ENCODE data around the gene DUSP7. TPM values are rescaled to one million over a fixed set of nuclear protein-coding genes. Genes with fewer than 3 reads are reported as not detected.

Gene DUSP7
- total RNA-seq, 1 experiment from 2014 or later = 40.9 TPM

- no peak overlapping the region for H3K4me2 ChIP-seq (ENCODE audit: low read length)
- intact Hi-C loops (cut with micrococcal nuclease) = no loop called here
- H3K4me3 ChIP-seq (ENCODE audit: low read length) = no peak overlapping the region
- H4K20me1 ChIP-seq (ENCODE audit: low read length) = no peaks in the 10 kb centered on the region
- BruUV-seq (replicated peaks) = no TSS peak
- POLR2A ChIA-PET (ENCODE audit: unreplicated experiment) = no interaction called here
- ATAC-seq = no peak
- peaks cover 14% of the 10 kb centered on the region; the same call in 1 of the 2 replicates for H3K4me1 ChIP-seq (ENCODE audit: insufficient read depth, low read length)
- TF ChIP-seq EZH2 (IDR thresholded peaks at IDR 0.05; ENCODE audit: low read length, unreplicated experiment) (no peak), EZH2phosphoT487 (IDR thresholded peaks at IDR 0.05; ENCODE audit: borderline replicate concordance, low read length) (no peak), CTCF (conservative IDR thresholded peaks at IDR 0.05; ENCODE audit: low read depth, low read length) (no peak)
- H3K79me2 ChIP-seq (ENCODE audit: low read length) = no peaks in the 10 kb centered on the region
- H3K36me3 ChIP-seq (ENCODE audit: low read depth, low read length) = peaks cover 27% of the 10 kb centered on the region
- H3K27me3 ChIP-seq (ENCODE audit: low read length) = no peaks in the 10 kb centered on the region
- no peak overlapping the region for H2AFZ ChIP-seq (ENCODE audit: low read length)
- DNase-seq = no peak
- 0 out of 2 replicates have a peak, but pooled peaks cover 5% of the 10 kb centered on the region for H3K9me3 ChIP-seq (ENCODE audit: low read length)
- H3K27ac ChIP-seq (ENCODE audit: low read length) = no peak overlapping the region
- CTCF ChIA-PET = no interaction called here
- no peaks in the 10 kb centered on the region for H3F3A ChIP-seq (ENCODE audit: low read length, unreplicated experiment)
- no peaks in the 10 kb centered on the region for H3K9me2 ChIP-seq (replicated peaks; ENCODE audit: low read length)
- H3K9ac ChIP-seq (ENCODE audit: low read length) = no peak overlapping the region
Measured at GRCh38 chr3:52102934-52103333, 46.6 kb upstream of the DUSP7 start.

DNA sequence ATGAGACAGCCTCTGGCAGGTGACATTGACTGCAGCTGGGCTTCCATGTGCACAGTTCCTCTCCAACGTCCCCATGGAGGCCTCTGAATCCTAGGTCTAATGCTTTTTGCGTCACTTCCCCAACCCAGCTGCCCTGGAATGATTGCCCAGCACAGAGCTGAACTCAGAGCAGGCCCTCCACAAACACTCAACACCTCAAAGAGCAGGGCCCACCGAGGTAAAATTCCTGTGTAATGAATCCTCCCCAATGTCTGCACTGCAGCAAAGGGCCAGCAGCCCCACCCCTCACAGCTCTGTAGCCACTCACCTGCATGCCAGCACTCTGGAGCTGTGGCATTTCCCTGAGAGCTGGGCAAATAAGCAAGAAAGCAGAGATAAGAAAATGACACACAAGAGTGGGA lies 42.6 kb upstream of the DUSP7 start:
- no peaks in the 10 kb centered on the region for H3K79me2 ChIP-seq (ENCODE audit: low read length)
- H3K4me1 ChIP-seq (ENCODE audit: insufficient read depth, low read length) = peaks cover 14% of the 10 kb centered on the region; the same call in 1 of the 2 replicates
- ChIA-PET POLR2A (ENCODE audit: unreplicated experiment) (no interaction called here), CTCF (no interaction called here)
- no TSS peak for BruUV-seq (replicated peaks)
- TF ChIP-seq EZH2 (IDR thresholded peaks at IDR 0.05; ENCODE audit: low read length, unreplicated experiment) (no peak), EZH2phosphoT487 (IDR thresholded peaks at IDR 0.05; ENCODE audit: borderline replicate concordance, low read length) (no peak), CTCF (conservative IDR thresholded peaks at IDR 0.05; ENCODE audit: low read depth, low read length) (no peak)
- DNase-seq (peak; percentile 77), ATAC-seq (peak; percentile 80)
- no peak overlapping the region for H3K4me3 ChIP-seq (ENCODE audit: low read length)
- intact Hi-C loops (cut with micrococcal nuclease) = no loop called here
- peaks cover 45% of the 10 kb centered on the region for H3K36me3 ChIP-seq (ENCODE audit: low read depth, low read length)
- no peak overlapping the region for H3K27ac ChIP-seq (ENCODE audit: low read length)
- H2AFZ ChIP-seq (ENCODE audit: low read length) = no peak overlapping the region
- no peaks in the 10 kb centered on the region for H4K20me1 ChIP-seq (ENCODE audit: low read length)
- H3K9ac ChIP-seq (ENCODE audit: low read length) = no peak overlapping the region
- H3K4me2 ChIP-seq (ENCODE audit: low read length) = no peak overlapping the region
- no peaks in the 10 kb centered on the region for H3F3A ChIP-seq (ENCODE audit: low read length, unreplicated experiment)
- H3K9me2 ChIP-seq (replicated peaks; ENCODE audit: low read length) = no peaks in the 10 kb centered on the region
- no peaks in the 10 kb centered on the region for H3K27me3 ChIP-seq (ENCODE audit: low read length)
- 0 out of 2 replicates have a peak, but pooled peaks cover 5% of the 10 kb centered on the region for H3K9me3 ChIP-seq (ENCODE audit: low read length)

- H3K79me2 ChIP-seq (ENCODE audit: low read length) = no peaks in the 10 kb centered on the region
- no peak overlapping the region for H3K4me2 ChIP-seq (ENCODE audit: low read length)
- no peak overlapping the region for H3K27ac ChIP-seq (ENCODE audit: low read length)
- peaks cover 14% of the 10 kb centered on the region; the same call in 1 of the 2 replicates for H3K4me1 ChIP-seq (ENCODE audit: insufficient read depth, low read length)
- H3K9ac ChIP-seq (ENCODE audit: low read length) = no peak overlapping the region
- H3K9me3 ChIP-seq (ENCODE audit: low read length) = 0 out of 2 replicates have a peak, but pooled peaks cover 5% of the 10 kb centered on the region
- no peaks in the 10 kb centered on the region for H3F3A ChIP-seq (ENCODE audit: low read length, unreplicated experiment)
- DNase-seq = no peak
- no peaks in the 10 kb centered on the region for H4K20me1 ChIP-seq (ENCODE audit: low read length)
- intact Hi-C loops (cut with micrococcal nuclease) = no loop called here
- H3K27me3 ChIP-seq (ENCODE audit: low read length) = no peaks in the 10 kb centered on the region
- H3K4me3 ChIP-seq (ENCODE audit: low read length) = no peak overlapping the region
- POLR2A ChIA-PET (ENCODE audit: unreplicated experiment) = no interaction called here
- TF ChIP-seq EZH2phosphoT487 (IDR thresholded peaks at IDR 0.05; ENCODE audit: borderline replicate concordance, low read length) (no peak), CTCF (conservative IDR thresholded peaks at IDR 0.05; ENCODE audit: low read depth, low read length) (no peak), EZH2 (IDR thresholded peaks at IDR 0.05; ENCODE audit: low read length, unreplicated experiment) (no peak)
- BruUV-seq (replicated peaks) = no TSS peak
- no peak overlapping the region for H2AFZ ChIP-seq (ENCODE audit: low read length)
- peaks cover 44% of the 10 kb centered on the region for H3K36me3 ChIP-seq (ENCODE audit: low read depth, low read length)
- H3K9me2 ChIP-seq (replicated peaks; ENCODE audit: low read length) = no peaks in the 10 kb centered on the region
- CTCF ChIA-PET = no interaction called here
- no peak for ATAC-seq
Measured at GRCh38 chr3:52097851-52098507, 41.6 kb upstream of the DUSP7 start.
